Activated CD4-positive, alpha-beta T cell treated with anti-CD3 and anti-CD28 coated beads, Interleukin-2, amount 10 ng/mL, durations not matched to agents 24 days and 14 days (primary cell): Measurements from ENCODE around the gene DDX23. TPM values are rescaled to one million over a fixed set of nuclear protein-coding genes. Genes with fewer than 3 reads are reported as not detected.

Experiments used
- DNase-seq: peaks from one replicate; pipeline ENCODE4 v3.0.0; 2022
- H3K27ac Mint-ChIP-seq: one replicate; pipeline ENCODE4 v1.8.0; 2022; ENCODE audit warnings: mild to moderate bottlenecking, mixed read lengths
- H3K27me3 Mint-ChIP-seq: one replicate; pipeline ENCODE4 v1.8.0; 2022; ENCODE audit warnings: mixed read lengths
- H3K36me3 Mint-ChIP-seq: one replicate; pipeline ENCODE4 v1.8.0; 2022; ENCODE audit warnings: low read depth, mild to moderate bottlenecking, mixed read lengths
- H3K4me1 Mint-ChIP-seq: one replicate; pipeline ENCODE4 v1.8.0; 2021; ENCODE audit warnings: mixed read lengths
- H3K4me3 Mint-ChIP-seq: one replicate; pipeline ENCODE4 v1.8.0; 2022; ENCODE audit warnings: mild to moderate bottlenecking, moderate library complexity, mixed read lengths
- H3K9me3 Mint-ChIP-seq: one replicate; pipeline ENCODE4 v1.8.0; 2021; ENCODE audit warnings: mixed read lengths
- intact Hi-C: fragments of 100-400 bp; cut with micrococcal nuclease; formaldehyde crosslinking; loops from one replicate; pipeline ENCODE4 v1.15.1; 2023
- total RNA-seq: library from RNA; stranded (reverse); gene quantifications from 2 replicates; pipeline ENCODE4 v1.2.3, GENCODE V29; 2022

DDX23 gene
- total RNA-seq, 1 donor from 2014 or later = 122 TPM

DNA sequence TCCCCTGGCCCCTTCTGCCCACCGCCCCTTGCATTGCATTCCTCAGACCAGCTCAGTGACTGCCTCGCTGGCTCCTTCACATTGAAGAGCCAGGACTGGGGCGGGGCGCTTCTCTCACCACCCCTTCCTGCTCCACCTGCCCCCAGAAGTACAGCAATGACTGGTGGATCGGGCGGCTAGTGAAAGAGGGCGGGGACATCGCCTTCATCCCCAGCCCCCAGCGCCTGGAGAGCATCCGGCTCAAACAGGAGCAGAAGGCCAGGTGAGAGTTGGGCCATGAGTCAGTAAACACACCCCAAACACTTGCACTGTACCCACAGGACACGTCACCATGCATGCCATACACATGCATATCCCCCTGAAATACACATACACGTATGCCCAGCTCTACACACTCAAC, 27.9 kb downstream of the DDX23 start:
- H3K4me3 Mint-ChIP-seq = no peak overlapping the region
- no peak for DNase-seq
- H3K36me3 Mint-ChIP-seq = peaks cover 8% of the 10 kb centered on the region
- H3K27me3 Mint-ChIP-seq = peaks cover 3% of the 10 kb centered on the region
- peaks cover under 1% of the 10 kb centered on the region for H3K4me1 Mint-ChIP-seq
- no peaks in the 10 kb centered on the region for H3K9me3 Mint-ChIP-seq
- no peak overlapping the region for H3K27ac Mint-ChIP-seq
- intact Hi-C loops = no loop called here

DNA sequence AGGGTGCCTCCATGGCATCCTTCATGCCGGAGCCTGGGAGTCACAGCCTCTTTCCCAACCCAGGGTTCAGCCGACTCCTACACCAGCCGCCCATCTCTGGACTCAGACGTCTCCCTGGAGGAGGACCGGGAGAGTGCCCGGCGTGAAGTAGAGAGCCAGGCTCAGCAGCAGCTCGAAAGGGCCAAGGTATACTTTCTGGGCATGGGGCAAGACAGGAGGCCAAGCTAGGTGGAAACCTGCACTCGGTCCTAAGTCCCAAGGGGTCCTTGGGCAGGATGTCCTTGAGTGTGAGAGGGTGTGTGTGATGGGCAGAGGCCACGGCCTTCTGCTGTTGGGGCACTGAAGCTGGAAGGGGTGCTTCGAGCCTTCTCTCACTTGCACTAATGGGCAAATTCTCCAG, 28.7 kb downstream of the DDX23 start:
- no peaks in the 10 kb centered on the region for H3K36me3 Mint-ChIP-seq
- peaks cover 4% of the 10 kb centered on the region for H3K4me1 Mint-ChIP-seq
- H3K27me3 Mint-ChIP-seq = peaks cover 7% of the 10 kb centered on the region
- H3K9me3 Mint-ChIP-seq = no peaks in the 10 kb centered on the region
- no peak overlapping the region for H3K27ac Mint-ChIP-seq
- intact Hi-C loops = no loop called here
- no peak overlapping the region for H3K4me3 Mint-ChIP-seq
- no peak for DNase-seq

DNA sequence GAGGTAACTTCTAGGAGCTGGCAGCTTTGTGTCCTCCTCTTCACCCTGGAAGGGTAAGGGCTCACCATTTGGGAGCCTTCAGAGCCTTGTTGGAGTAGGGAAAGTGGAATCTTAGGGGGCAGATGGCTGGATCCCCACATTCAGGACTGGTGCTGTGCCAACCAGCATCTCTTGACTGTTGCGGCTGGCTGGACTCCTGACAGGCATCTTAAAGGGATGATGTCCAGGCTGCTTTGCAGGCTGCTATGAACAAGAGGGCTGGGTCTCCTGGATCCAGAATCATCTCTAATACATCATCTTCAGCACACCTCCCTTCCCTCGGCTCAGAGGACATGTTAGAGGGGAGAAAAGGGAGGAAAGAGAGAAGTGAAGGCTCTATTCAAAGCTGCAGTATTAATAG, 29.3 kb downstream of the DDX23 start:
- H3K36me3 Mint-ChIP-seq = no peaks in the 10 kb centered on the region
- H3K4me1 Mint-ChIP-seq = peaks cover 7% of the 10 kb centered on the region
- H3K27ac Mint-ChIP-seq = no peak overlapping the region

DNA sequence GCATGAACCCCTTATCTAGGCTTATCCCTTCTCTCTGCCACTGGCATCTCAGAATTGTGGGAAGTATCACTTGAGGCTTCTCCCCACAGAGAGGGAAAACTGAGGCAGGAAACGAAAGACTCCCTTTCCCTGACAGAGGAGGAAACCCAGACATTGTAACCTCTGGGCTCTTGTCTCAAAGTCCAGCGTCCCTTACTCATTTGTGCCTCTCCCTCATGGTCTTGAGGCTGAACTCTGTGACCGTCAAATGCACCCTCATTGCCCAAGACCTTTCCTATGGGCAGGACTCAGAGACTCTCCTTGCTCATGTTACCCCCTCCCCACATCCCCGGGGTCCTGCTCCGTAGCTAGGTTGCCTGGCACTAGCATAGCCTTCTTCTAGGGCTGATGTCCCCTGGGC, 29.8 kb downstream of the DDX23 start:
- peaks cover 2% of the 10 kb centered on the region for H3K36me3 Mint-ChIP-seq
- H3K27me3 Mint-ChIP-seq = peaks cover 15% of the 10 kb centered on the region
- intact Hi-C loops = no loop called here
- no peak overlapping the region for H3K27ac Mint-ChIP-seq
- DNase-seq = no peak
- H3K4me3 Mint-ChIP-seq = no peak overlapping the region
- H3K9me3 Mint-ChIP-seq = no peaks in the 10 kb centered on the region
- H3K4me1 Mint-ChIP-seq = peaks cover 12% of the 10 kb centered on the region

More for the DNA sequence above, 29.3 kb downstream of the DDX23 start:
- Mint-ChIP-seq H3K4me3 (no peak overlapping the region), H3K27me3 (peaks cover 9% of the 10 kb centered on the region), H3K9me3 (no peaks in the 10 kb centered on the region)
- intact Hi-C loops = no loop called here
- no peak for DNase-seq

DNA sequence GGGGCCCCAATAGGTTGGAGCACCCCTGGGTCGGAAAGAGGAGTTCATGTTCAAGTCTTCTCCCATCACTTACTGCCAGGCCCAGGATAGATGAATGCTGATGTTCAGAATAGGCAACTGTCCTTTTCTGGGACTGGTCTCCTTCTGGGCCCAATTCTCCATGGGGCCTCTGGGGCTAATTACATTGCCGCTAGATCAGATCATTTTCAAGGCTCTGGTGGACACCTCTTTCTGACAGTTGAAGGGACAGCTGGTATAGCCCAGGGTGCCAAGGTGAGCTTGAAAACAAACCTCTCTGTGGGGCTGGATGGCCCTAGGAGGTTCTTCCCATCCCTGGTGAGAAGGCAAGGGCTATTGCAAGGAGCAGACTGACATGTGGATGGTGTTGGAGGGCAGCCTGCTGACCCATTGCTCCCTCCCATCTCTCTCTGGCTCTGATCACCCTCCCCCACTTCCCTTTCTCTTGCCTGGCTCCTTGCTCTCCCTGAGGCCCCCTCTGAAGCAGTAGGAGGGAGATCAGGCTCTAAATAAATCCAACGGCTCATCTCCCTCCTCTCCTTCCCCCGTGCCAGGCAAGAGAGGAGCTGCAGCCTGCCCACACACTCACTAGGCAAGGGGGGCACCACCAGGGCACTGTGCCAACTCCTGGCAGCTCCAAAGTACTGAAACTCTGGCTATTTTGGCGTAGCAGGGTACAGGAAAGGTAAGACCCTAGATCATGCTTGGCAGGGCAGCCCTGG, 31.8 kb downstream of the DDX23 start:
- no peak for DNase-seq
- Mint-ChIP-seq H3K27ac (no peak overlapping the region), H3K9me3 (no peaks in the 10 kb centered on the region), H3K4me1 (peaks cover 24% of the 10 kb centered on the region), H3K27me3 (peaks cover 24% of the 10 kb centered on the region), H3K36me3 (peaks cover 4% of the 10 kb centered on the region), H3K4me3 (no peak overlapping the region)
- intact Hi-C loops = loop anchor here (2.0 to 10.0 kb wide), 2 partner anchors 33 to 635 kb away; partner anchors contain the start of genes CCDC184 and DDX23

DNA sequence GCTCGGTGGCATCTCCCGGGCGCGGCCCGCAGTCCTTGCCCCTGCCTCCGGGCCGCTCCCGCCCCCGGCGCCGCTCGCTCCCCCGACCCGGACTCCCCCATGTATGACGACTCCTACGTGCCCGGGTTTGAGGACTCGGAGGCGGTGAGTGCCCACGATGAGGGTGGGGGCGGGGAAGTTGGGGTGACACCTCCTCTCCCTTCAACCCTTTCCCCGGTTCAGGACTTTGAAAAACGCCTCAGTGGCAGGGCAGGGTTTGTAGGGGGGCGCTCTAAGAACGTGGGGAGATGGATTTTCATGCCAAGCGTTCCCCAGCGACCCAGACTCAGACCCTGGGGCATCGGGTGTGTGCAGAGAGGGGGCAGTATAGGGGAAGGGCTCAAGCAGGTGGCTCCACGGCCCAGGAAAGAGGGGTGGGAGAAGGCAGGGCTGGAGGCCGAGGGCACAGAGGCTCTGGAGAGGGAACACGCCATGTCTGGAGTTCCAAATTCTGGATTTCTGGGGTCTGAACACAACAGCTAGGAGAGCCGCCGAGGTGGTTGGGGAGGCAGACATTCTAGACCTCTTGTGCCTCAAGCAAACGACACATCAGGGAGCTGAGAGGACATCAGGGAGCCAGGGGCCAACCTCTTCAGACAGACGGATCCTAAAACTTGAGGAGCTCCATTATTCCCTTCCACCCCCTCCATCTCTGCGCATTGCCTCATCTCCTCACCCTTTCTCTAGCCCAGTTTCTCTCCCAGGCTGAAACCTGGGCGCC, 33.0 kb downstream of the DDX23 start:
- DNase-seq = no peak

DNA sequence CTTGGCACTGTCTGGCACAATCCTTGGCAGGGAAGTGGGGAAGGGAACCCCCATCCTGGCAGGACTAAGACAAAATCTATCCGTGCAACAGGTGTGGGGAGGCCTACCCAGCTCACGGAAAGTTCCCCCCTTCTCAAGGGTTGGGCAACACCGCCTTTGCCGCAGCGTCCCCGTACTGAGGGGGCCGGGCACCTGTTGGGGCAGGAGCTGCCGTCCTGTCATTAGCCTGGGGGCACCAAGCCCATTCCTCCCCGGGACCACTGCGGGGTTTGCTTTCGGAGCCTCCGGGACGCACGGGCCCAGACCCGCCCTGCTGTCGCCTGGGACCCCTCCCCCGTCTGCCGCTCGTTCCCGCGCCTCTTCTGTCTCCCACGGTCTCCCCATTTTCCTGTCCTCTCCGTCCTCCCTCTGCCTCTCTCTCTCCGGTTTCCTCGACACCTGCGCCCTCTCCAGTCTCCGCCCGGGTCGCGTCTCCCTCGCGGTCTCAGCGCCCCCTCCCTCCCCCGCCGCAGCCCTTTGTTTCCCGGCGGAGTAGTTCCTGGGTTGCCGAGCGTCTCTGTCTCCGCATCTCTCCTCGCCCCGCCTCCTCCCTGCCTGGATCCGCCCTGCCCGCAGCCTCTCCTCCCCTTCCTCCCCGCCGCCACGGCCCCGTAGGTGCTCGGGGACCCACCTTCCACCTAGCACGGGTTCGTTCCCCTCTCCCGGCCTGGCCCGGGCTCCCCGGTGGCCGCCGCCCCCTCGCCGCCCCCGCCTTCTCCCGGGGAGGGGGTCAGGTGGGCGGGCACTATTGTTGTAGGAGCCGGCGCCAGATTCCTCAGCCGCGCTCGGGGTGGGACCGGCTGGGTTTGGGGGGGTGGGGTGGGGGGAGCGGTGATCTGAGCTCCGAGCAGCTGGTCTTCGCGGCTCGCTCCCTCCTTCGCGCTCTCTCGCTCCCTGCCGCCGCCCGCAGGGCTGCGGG, 33.8 kb downstream of the DDX23 start, which contains the start of gene CACNB3:
CACNB3 (plus strand) TSS at position 624 of the 958 bp plus-strand sequence. CDS start 434 bp downstream, outside the sequence.
- Mint-ChIP-seq H3K27ac (peak within 1 kb of the TSS; percentile 60), H3K4me1 (peaks cover 31% of the 10 kb centered on the region), H3K27me3 (peaks cover 27% of the 10 kb centered on the region), H3K36me3 (peaks cover 4% of the 10 kb centered on the region), H3K9me3 (no peaks in the 10 kb centered on the region), H3K4me3 (peak within 1 kb of the TSS; percentile 94)
- intact Hi-C loops = loop anchor here (2.0 to 10.0 kb wide), 2 partner anchors 35 to 633 kb away; partner anchors contain the start of genes CCDC184 and DDX23
- DNase-seq = peak; percentile 95

More for the DNA sequence above, 33.0 kb downstream of the DDX23 start:
- peak overlapping the region; percentile 94 for H3K4me3 Mint-ChIP-seq
- H3K27ac Mint-ChIP-seq = peak overlapping the region; percentile 60
- no peaks in the 10 kb centered on the region for H3K9me3 Mint-ChIP-seq
- peaks cover 24% of the 10 kb centered on the region for H3K27me3 Mint-ChIP-seq
- H3K36me3 Mint-ChIP-seq = peaks cover 4% of the 10 kb centered on the region
- peaks cover 26% of the 10 kb centered on the region for H3K4me1 Mint-ChIP-seq
- intact Hi-C loops = loop anchor here (2.0 to 10.0 kb wide), 2 partner anchors 34 to 634 kb away; partner anchors contain the start of genes CCDC184 and DDX23

DNA sequence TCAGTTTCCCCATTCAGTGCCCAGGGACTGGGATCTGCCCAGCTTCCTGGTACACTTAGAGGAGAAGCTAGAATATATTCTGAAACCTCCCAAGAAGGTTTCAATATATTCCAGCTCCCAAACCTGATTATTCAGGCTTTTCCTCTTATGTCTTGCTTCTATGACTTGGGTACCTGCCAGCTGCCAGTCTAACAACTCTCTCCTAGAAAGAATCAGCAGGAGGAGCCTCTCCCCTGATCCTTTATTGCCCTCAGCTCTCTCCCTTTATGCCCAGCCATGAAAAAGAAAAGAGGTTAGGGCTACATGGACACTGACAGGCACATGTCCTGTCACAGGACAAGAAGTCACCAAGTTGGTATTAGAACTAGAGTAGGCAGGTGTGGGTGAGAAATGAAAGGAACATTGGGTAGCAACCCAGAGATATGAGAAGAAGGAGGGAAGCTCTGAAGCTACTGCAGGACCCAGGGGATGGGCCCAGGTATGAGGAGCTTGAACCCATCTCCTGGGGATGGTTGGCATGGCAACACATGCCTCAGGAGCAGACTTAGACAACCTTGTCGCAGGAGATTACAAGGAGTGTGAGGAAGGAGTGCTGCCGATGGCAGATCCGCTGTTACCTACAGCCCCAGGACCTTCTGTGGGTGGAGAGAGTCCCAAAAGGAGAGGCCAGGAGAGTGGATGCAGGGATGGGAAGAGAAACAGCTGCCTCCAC, 35.7 kb downstream of the DDX23 start:
- H3K36me3 Mint-ChIP-seq = peaks cover 4% of the 10 kb centered on the region
- H3K27ac Mint-ChIP-seq = no peak overlapping the region
- H3K4me1 Mint-ChIP-seq = peaks cover 34% of the 10 kb centered on the region
- H3K27me3 Mint-ChIP-seq = peaks cover 27% of the 10 kb centered on the region
- peak overlapping the region; percentile 98 for H3K4me3 Mint-ChIP-seq
- H3K9me3 Mint-ChIP-seq = no peaks in the 10 kb centered on the region
- intact Hi-C loops = loop anchor here (10.0 kb wide), 1 partner anchor 631 kb away; the partner anchor contains the start of gene CCDC184
- no peak for DNase-seq

DNA sequence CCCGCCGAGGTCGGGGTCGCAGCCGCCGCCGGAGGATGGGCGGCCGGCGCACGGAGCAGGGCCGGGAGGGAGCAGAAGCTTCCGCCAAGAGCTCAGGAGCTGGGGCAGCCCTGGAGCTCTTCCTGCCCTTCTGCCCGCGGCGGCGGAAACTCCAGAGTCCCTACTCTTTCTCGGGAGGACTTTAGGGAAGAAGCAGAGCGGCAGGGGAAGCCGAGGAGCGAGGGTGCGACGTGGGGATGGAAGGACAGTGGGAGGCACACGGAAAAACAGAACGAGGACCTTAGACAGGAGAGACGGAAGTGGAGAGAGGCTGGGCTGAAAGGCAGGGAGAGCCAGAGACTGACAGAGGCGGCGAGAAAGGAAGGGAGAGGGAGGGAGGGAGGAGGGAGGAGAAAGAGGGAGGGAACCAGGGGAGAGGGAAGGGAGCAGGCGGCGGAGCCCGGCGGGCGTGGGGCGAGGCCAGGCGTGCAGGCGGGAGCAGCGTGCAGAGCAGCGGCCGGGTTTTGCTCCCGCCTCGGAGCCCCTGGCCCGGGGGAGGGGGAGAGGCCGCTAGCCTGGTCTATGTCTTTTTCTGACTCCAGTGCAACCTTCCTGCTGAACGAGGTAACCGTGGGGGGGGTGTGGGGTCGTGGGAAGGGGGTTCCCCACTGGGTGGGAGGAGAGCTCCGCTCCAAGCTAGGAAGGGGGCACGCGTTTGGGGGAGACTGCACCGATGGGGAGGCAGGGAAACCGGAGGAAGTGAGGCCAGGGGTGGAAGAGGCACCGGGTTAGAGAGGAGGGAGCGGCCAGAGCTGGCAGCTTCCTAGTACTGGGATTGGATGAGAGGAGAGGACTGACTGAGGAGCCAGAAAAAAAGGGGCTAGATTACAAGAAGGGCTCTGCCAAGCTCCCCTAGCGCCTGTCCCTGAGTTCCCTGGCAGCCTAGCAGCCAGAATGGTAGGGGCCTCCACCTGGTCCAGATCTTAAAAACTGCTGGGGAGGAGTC, 36.5 kb downstream of the DDX23 start:
- H3K27me3 Mint-ChIP-seq = peaks cover 27% of the 10 kb centered on the region
- peak; percentile 80 for DNase-seq
- H3K36me3 Mint-ChIP-seq = peaks cover 4% of the 10 kb centered on the region
- H3K9me3 Mint-ChIP-seq = no peaks in the 10 kb centered on the region
- peaks cover 34% of the 10 kb centered on the region for H3K4me1 Mint-ChIP-seq
- H3K4me3 Mint-ChIP-seq = peak overlapping the region; percentile 98
- intact Hi-C loops = loop anchor here (2.0 to 10.0 kb wide), 2 partner anchors 19 to 631 kb away; partner anchors contain the start of gene CCDC184
- H3K27ac Mint-ChIP-seq = peak overlapping the region; percentile 88

DNA sequence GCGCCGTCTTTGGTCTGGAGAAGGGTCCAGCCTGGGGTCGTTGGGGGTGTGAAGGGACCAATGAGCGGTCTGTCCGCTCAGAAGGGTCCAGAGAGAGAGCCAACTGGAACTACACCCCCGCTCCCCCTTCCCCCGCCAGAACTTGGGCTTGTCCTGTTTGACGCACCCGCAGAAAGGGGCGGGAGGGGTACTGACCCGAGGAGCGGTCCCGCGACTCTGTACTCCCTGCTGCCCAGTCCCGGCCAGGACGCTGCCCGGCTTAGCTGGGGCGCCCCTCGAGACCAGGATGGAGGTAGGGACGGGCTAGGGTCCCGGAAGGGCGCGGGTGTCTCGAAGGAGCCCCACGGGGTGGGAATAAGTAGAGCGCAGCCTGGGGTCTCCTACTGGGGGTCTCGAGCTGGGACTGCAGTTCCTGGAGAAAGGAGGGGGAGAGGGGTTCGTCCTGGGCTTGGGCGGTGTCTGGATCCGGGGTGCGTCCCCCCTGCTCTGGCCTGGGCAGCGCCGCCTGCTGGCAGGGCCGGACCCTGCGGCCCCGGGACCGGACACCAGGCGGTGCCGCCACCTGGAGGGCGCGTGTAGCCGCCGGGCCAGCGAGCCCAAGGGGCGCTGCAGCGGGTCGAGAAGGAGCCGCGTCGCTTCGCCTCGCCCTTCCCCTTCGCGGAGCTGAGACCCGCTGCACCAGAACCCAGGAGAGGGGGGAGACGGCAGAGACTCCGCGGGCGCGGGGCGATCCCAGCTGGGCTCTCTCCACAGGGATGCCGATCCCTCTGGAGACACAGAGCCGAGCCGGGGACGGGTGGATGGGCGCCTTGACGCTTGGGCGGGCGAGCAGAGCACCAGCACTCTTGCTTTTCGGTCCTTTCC, 37.5 kb downstream of the DDX23 start:
- peak overlapping the region; percentile 88 for H3K27ac Mint-ChIP-seq
- no peaks in the 10 kb centered on the region for H3K9me3 Mint-ChIP-seq
- peaks cover 4% of the 10 kb centered on the region for H3K36me3 Mint-ChIP-seq
- peak; percentile 96 for DNase-seq
- H3K27me3 Mint-ChIP-seq = peaks cover 26% of the 10 kb centered on the region
- H3K4me3 Mint-ChIP-seq = peak overlapping the region; percentile 98
- peaks cover 34% of the 10 kb centered on the region for H3K4me1 Mint-ChIP-seq
- intact Hi-C loops = loop anchor here (2.0 to 10.0 kb wide), 2 partner anchors 18 to 630 kb away; partner anchors contain the start of gene CCDC184
